NCI-H510A treated with DMSO at 0.1 percent for 48 hours (cell line): ENCODE data around the gene COMMD9.

Experiments used
- DNase-seq: peaks from one replicate; lab custom pipeline; 2025; lab: John Stamatoyannopoulos, UW

The COMMD9 gene

DNA sequence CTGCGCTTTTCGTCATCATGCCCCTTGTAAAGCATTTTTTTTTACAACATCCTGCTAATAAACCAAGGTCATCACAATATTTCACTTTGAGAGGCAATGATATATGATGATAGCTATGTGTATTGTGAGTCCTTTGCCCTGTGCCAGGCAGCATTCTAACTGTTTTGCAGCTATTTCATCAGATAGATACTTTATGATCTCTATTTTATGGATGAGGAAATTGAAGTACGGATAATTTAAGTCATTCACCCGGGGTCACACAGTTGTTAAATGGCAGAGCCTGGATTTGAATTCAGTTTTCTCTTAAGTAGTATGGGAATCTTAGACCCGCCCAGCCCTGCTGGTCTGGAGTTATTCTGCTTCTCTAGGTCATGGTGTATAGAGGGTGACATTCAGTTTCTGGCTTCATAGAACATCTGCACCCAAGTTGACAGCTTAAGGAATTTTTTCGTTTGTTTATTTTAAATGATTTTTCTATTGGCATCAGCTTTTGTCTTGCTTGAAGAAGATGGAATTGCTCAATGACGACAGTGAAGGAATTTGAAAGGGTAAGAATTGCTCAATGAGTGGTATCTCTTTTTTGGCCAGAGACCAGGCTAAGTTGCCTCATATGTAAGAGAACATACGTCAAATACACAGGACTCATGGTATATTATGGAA is 7.8 kb upstream of the COMMD9 start:
- no peak for DNase-seq

DNA sequence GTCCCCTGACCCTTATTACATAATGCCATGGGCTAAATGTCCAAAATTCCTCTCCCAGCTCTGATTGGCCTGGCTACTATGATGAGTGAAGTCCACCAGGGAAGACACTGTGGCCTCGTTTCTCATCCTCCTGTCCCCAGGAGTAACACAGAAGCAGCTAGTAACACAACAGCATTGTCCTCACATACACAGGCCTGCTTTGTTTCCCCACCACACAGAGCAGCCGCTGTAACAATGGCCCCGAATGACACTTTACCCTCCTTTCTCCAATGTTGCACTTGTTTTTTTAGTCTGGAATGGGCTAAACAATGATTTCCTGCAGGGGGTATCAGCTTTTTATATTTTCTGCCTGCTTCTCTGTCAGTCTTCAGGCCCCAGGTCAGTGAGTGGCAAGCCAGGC is 6.7 kb upstream of the COMMD9 start, which contains the start of gene PRR5L:
Gene PRR5L, plus strand, starts transcription at position 363 of the 400 bp plus-strand sequence. CDS start 104,834 bp downstream, outside the sequence.
- DNase-seq, result no peak

DNA sequence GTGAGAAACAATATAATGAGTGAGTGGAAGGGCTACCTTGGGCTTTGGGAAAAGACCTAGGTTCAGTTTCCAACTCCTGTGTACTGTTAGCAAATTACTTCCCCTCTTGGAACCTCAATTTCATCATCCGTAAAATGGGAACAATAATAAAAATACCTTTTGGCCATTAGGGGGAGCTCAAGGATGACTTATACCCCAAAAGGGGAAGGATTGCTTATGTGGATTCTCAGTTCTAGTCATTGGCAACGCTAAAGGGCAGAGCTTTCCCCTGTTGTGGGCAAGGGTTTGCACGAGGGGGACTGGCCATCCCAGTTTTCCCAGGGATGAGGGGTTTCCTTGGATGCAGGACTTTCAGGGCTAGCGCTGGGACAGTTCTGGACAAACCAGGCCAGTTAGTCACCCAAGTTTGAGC is 3.1 kb upstream of the COMMD9 start:
- peak; percentile 37 for DNase-seq

DNA sequence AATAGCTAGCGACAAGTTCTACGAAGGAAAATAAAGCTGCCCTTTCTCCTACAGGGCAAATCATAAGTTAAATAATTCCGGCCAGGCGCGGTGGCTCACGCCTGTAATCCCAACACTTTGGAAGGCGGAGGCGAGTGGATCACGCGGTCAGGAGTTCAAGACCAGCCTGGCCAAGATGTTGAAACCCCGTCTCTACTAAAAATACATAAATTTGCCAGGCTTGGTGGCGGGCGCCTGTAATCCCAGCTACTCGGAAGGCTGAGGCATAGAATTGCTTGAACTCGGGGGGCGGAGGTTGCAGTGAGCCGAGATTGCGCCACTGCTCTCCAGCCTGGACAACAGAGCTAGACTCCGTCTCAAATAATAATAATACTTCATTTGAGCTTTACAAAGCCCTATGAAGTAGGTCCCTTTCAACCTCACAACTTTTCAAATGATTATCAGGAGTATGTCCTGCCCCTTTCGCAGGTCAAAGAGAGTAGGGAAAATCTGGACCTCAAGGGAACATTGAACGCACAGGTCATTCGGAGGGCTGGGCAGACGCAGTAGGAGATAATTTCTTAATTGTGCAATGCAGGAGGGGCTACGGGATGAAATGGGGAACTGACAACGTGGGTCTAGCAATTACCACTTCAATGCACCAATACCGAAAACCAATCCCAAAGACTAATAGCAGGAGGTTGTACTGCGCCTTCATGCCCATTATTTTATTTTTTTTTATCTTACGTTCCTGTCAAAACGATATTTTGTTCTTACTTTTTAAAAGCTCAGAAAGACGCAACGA is 590 bp downstream of the COMMD9 start:
- DNase-seq, result no peak

DNA sequence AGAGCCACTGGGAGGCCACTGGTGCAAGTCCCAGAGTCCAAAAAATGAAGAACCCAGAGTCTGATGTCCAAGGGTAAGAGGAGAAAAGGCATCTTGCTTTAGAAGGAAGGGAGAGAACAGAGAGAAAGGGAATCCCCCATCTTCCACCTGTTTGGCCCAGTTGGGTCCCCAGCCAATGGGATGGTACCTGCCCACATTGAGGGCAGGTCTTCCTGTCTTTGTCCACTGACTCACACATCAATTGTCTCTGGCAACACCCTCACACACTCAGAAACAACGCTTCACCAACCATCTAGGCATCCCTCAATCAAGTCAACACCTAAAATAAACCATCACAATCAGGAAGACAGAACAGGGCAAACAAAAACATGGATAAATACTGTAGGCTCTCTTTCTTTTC is 6.3 kb downstream of the COMMD9 start:
- no peak for DNase-seq

DNA sequence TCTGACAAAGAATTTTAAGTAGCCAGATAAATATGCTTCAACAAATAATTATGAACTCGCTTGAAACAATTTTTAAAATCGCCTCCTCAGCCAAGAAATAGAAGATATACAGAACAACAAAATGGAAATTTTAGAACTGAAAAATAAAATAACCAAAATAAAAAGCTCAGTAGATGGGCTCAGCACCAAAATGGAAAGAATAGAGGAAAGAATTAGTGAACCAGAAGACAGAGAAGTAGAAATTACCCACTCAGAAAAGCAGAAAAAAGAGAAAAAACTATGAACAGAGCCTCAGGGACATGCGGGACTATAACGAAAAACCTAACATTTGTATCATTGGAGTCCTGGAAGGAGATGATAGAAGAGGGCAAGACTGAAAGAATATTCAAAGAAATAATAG is 7.4 kb downstream of the COMMD9 start:
- no peak for DNase-seq

DNA sequence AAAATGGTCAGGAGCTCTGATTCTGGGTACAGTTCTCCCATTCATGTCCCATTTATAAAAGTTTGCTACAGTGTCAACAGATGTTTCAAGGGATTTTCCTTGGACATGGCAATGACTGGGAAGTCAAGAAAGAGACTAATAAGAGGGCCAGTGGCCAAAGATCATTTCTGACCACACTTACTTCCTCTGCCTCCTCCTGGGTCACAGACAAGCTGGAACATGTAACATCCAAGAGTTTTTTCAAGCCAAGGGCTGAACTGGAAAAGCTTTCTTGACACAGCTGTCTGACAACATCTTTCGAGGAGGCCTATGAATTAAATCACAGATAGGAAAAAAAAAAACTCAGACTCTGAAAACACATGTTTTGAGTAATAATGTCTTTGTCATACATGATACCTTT is 8.7 kb downstream of the COMMD9 start:
- DNase-seq, result no peak

DNA sequence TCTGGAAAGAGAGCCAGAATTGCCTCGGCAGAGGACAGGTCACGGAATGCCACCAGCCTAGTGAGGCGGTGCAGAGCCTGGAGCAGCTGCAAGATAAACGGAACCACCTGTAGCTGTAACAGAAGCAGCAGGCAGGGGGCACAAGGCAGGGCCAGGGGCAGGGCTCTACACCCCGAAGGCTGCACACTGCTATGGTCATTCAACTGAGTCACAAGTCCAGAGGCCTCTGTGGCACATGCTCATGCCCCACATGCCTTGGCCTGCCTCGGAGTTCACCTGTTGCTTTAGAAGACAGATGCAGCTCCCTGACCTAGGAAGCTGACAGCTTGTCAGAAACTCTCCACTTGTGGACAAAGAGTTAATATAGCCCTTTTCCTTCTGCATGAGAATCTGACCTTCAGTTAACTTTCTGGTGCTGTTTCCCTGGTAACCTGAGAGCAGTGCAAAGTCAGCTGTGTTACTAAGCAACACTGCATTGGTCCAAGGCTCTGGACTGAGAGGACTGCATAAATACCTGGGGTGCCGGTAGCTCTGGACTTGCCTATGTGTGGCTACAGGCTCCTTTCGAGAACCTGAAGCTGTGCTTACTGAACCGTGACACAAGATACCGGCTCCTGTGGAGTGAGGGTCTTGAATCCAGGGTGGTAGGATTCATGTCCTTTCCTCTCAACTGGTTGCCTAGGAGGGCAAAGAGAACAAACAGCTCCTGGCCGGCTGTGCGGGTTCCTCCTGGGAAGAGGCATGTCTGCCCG is 10.5 kb downstream of the COMMD9 start:
- no peak for DNase-seq

DNA sequence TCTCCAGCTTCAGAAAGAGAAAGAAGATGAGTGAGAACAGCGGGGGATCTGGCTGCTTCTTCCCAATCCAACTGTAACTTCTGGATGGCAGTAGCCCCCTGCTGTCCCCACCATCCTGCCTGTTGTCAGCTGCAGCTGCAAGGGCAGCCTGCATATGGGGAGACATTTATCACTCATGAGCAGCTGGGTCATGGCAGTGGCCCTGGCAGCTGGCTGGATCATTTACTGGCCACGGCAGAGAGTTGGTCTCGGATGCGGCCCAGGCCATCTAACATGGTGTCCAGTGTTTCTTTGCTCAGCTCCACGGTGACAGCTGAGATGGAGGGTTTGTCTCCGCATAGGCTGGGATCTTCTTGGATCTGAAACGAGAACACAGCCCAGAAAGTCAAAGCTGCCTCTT is 14.8 kb downstream of the COMMD9 start:
- DNase-seq, result no peak

DNA sequence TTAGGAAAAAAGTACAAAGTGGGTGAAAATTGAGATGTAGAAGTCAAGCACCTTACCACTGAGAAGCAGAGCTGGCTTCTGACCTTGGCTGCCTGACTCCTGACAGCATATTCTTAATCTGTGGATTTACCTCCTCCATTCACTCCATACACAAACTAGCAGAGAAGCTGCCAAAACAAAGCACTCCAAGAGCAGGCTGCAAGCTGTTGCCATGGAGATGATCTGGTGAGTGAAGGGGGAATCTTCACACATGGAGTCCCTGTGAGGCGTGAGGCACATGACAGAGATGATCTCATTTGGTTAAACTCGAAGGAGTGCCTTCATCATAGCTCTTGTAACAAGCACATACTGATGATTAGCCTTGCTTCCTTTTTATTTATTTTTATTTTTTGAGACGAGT is 16.1 kb downstream of the COMMD9 start:
- DNase-seq, result peak; percentile 39

DNA sequence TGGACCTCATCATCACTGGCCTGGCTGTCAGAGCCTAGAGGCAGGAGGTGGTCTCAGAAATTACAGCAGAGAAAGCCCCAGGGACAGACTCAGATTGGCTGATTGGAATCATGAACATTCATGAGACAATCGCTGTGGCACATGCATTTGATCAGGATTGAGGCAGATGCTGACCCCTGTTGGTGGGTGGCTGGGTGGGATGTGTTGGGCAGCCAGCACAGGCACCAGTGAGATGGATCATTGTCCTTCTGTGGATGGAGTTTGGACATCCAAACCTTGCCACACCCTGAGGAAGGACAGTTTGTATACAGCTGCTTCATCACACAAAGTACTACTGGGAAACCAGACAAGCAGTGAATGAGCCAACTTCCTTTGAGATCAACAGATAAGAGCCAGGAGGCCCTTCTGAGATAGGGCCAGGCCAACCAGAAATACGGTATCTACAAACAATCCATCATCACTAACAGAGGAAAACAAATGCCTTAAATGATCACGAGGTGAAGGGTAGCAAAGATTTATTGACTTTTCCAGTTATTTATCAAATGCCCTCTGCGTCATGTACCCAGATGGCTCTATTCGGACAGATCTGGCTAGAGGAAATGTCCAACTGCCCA is 17.3 kb downstream of the COMMD9 start:
- DNase-seq, result no peak

DNA sequence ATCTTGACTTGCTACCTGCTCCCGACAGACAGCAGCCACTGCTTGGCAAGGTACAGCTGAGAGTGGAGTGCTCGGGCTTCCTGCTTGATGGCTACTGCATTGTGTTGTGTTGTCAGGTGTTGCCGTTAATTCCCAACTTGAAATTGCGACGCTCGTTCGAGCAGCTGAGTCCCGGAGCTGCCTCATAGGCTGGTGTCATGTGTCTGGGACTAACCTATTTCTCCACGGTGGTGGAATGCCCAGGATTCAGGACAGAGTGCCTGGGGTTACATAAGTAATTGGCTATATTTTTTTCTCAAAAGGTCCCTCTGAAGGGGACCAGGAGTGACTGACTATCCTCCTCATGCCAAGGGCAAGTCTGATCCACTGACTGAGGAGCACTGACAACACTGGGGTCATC is 18.5 kb downstream of the COMMD9 start:
- DNase-seq, result no peak

DNA sequence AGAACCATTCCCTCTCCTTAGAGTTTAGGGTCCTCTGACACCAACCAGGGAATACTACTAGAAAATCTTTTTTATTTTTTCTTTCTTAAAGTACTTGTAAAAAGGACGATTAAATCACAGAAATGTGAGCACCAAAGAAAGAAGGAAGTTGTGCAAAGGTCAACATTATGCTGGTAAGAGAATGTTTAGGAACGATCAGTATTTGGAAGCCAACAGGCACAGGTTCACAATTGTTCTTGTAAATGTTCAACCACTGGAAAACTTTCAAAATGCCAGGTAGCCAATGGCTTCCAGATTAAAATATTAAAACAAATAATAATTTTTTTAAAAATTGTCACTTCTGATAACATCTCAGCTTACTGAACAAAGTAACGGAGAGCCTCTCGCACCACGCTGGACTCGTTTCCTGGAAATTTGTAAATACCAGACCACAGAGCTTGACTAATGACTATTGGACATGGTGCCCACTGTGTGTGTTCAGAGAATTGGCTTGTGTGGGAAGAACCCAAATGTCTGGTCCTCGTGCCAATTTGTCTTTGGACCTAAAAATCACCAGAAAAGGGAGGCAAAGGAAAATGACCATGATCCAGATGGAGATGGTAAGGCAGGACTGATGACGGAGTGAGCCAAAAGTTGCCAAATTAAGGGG is 20.8 kb downstream of the COMMD9 start:
- no peak for DNase-seq

DNA sequence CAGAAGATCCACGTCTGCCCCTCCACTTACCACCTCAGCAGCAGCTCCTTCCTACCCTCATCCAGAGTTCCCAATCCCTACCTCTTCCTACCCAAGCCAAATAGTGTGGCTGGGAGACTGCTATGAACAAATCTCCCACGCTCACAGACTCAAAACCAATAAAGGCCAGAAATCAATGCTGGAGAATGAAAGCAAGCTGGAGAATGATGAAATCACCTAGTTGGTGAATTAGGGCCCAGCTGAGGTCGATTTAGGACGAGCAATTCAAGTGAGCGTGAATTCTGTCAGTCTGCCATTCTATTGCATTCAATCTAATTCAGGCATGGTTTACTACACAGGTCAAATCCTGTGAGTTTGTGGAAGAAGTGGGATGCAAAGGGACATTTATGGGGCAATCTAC is 22.5 kb downstream of the COMMD9 start:
- DNase-seq, result no peak

DNA sequence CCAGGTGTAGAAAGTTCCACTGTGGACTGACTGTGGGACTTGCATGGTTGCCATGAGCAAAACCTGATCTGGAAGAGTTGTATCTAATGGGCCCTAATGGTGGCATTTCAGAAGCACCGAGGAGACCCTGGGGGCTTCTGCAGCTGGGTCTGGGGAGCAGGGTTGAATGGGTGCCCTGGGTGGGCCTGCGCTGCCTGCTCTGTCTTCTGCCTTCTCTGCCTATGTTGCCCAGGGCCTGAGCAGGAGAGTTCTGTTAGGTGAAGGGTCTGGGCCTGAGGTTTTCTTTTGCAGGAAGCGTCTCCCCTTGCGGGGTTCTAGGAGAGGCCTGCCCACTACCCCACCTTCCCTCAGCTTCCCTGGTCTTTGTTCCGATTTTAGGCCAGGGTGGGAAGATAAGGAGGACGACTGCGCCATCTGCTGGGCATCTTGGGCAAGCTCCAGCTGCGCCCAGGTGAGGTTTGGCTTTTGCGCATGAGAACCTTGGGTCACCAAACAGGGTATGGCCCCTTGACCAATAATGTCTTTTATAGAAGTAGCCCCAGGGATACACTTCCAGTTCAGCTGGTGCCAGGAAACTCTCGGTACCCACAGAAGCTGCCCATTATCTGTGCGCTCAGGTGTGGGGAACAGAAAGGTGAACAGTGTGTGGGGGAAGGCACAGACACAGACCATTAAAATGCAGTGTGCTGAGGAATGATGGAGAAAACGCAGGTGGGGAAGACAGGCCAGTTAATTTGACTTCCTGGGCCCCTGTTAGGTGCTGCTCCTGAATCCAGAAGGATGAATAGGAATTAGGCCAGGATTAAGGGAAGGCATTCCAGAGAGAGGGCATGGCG is 23.2 kb downstream of the COMMD9 start:
- peak; percentile 31 for DNase-seq

DNA sequence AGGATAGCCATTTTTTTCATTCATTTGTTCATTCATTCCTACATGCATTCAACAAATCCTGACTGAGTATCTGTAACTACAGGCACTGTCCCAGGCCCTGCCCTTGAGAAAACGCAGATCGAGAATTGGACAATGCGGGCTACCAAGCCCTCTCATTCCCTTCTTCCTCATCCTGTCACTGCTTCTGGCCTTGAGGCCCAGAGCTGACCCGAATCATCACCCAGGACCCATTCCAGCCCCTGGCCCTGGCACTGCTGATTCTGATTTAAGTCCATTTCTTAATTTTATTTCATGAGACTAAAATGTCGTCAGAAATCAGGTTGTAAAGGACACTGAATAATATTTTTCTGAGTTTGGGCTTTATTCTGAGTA is 24.3 kb downstream of the COMMD9 start:
- no peak for DNase-seq

DNA sequence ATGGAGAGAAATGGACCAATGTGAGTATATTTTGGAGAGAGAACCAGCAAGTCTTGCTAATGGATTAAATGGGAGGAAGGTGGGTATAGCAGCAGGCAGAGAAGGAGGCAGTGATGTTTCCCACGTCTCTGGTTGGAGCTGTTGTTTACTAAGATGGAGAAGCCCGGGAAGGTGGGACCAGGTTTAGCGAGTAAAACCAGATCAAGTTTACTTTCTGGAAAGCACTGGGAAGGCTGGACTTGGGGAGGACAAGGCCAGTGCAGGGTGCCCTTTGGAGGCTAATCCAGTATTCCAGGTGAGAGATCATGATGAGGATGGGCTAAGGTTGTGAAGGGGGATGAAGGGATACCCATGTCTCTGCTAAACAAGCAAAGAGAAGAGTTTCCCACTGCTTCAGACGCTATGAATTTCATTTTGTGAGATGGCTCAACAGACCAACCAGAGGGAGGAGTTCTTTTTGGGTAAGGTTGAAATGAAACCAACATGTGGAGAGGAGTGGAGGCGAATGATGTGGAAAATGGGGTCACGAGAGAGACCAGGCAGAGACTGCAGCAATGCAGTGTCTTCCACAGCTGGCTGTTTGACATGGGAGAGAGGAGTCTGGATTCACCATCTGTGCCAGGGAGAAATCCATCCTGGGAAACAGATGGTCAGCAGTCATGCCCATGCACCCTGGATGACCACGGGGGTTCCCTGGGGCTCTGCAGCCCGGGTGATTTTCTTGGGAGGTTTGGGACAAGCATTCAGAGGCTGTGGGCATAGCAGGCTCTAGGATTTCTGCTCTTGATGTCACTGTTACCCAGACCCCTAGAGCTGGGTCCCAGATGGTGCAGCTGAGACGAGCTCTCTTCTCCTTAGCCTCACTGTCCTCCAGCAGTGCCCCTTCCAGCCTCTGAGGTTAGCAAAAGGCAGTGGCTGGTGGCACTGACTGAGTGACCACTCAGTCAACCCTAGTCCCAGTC is 24.9 kb downstream of the COMMD9 start:
- DNase-seq, result no peak

DNA sequence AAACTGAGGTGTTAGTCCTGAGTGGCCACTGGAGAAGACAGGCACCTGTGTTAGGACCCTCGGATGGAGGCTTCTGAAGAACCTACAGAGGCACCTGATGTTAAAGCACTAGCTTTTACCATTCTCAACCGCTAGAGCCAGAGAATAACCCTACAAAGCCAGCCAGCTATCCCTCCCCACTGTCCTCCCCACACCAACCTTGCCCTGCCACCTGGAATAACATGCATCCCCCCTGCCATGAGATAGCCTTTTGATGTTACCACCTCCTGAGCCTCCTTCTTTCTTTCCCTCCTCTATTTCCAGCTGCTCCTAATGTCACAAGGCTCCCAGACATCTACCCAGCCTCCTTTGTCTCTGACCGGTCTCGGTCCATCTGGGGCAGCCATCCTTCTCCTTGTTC is 28.1 kb downstream of the COMMD9 start:
- DNase-seq, result no peak

DNA sequence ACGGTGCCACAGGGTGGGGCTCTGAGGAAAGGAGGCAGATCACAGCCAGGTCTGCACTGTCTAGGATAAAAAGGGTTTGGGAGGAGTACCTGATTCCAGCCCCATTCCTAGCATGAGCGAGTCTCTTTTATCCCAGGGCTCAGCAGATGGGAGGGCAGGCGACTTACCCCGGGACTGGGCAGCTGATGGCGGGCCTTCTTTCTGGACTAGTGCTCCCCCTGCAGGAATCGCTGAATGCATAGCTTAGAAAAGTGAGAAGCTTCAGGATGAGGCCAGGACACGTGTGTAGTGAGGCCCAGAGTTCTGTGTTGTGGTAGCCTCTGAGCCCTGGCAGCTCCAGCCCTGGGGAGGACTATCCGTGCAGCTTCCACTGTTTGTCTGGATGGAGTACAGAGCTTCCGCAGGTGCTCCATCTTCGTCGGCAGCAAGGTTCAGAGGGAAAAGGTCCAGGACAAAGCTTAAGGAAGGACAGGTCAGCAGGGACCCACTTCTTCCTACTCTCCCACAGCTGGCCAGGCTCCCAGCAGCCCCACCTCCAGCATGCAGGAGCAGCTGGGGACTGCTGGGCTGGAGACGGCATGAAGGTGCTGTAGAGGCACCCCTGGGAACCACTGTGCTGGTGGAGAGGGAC is 30.4 kb downstream of the COMMD9 start:
- peak; percentile 36 for DNase-seq
